A673 (cell line): ENCODE data around the gene MCF2L2. TPM values are rescaled to one million over a fixed set of nuclear protein-coding genes. Genes with fewer than 3 reads are reported as not detected.

Experiments
- BruUV-seq: library from RNA; stranded (reverse); fragments of 400-500 nt; replicated peaks from 2 replicates; lab custom pipeline; 2021; lab: Mats Ljungman, UMichigan
- CTCF ChIA-PET: fragments of 300-600 bp; sonication (Branson Sonifier 250); formaldehyde crosslinking; loops from one replicate; lab custom pipeline; 2022; ENCODE audit warnings: antibody characterized with exemption; lab: Charles Lee
- POLR2A ChIA-PET: fragments of 300-600 bp; sonication (Branson Sonifier 250); formaldehyde crosslinking; loops from one replicate; lab custom pipeline; 2022; ENCODE audit warnings: antibody characterized with exemption; ENCODE audit not compliant: low non-redundant PET; lab: Charles Lee
- DNase-seq: peaks from one replicate; pipeline ENCODE4 v3.0.0-alpha.2; 2015; ENCODE audit warnings: low spot score
- H3K27ac ChIP-seq: fragments of 200-600 bp; sonication (generic); 2 replicates; pipeline ENCODE4 v1.5.1; 2016; ENCODE audit warnings: mixed run types, low read depth, mild to moderate bottlenecking, mixed read lengths, antibody characterized with exemption, low read length; ENCODE audit not compliant: poor library complexity, severe bottlenecking
- H3K27me3 ChIP-seq: fragments of 200-600 bp; sonication (generic); replicated peaks from 2 replicates; pipeline ENCODE4 v1.6.1; 2017; ENCODE audit warnings: mixed run types, low read depth, mild to moderate bottlenecking, mixed read lengths, antibody characterized with exemption, low read length; ENCODE audit not compliant: insufficient read depth, poor library complexity
- H3K36me3 ChIP-seq: fragments of 200-600 bp; sonication (generic); 2 replicates; pipeline ENCODE4 v1.6.1; 2016; ENCODE audit warnings: mixed run types, mild to moderate bottlenecking, mixed read lengths, antibody characterized with exemption, low read length; ENCODE audit not compliant: insufficient read depth, poor library complexity, severe bottlenecking
- H3K4me1 ChIP-seq: fragments of 200-600 bp; sonication (generic); 2 replicates; pipeline ENCODE4 v1.6.1; 2017; ENCODE audit warnings: mixed run types, mild to moderate bottlenecking, mixed read lengths, antibody characterized with exemption, low read length; ENCODE audit not compliant: insufficient read depth, poor library complexity, severe bottlenecking
- H3K4me3 ChIP-seq: fragments of 200-600 bp; sonication (generic); 2 replicates; pipeline ENCODE4 v1.5.1; 2016; ENCODE audit warnings: low read depth, mixed run types, mild to moderate bottlenecking, mixed read lengths, low read length; ENCODE audit not compliant: poor library complexity, severe bottlenecking
- H3K9me3 ChIP-seq: fragments of 200-600 bp; sonication (generic); 2 replicates; pipeline ENCODE4 v1.6.1; 2016; ENCODE audit warnings: mixed run types, low read depth, mild to moderate bottlenecking, mixed read lengths, antibody characterized with exemption, low read length; ENCODE audit not compliant: poor library complexity, severe bottlenecking
- EZH2 ChIP-seq: fragments of 200-600 bp; sonication (generic); IDR thresholded peaks from 2 replicates; pipeline ENCODE4 v1.6.1; 2017; ENCODE audit warnings: borderline replicate concordance, low read depth, mild to moderate bottlenecking, mixed read lengths, antibody characterized with exemption, low read length; ENCODE audit not compliant: poor library complexity, severe bottlenecking
- intact Hi-C: fragments of 100-400 bp; cut with micrococcal nuclease; formaldehyde crosslinking; loops from one replicate; pipeline ENCODE4 v1.10.0; 2022; ENCODE audit not compliant: unreplicated experiment
- total RNA-seq: library from RNA; stranded (reverse); gene quantifications from 2 replicates; pipeline ENCODE4 v1.2.3, GENCODE V29; 2021
- TF ChIP-seq, protein P1 (sequence below): fragments of 300-800, 200-600 bp; sonication (generic); conservative IDR thresholded peaks from 2 replicates; pipeline ENCODE4 v1.5.1; 2017; ENCODE audit warnings: low read depth, mild to moderate bottlenecking, antibody characterized with exemption, low read length, moderate library complexity, mixed read lengths

MCF2L2 gene
- total RNA-seq, 1 experiment from 2014 or later = not detected

DNA sequence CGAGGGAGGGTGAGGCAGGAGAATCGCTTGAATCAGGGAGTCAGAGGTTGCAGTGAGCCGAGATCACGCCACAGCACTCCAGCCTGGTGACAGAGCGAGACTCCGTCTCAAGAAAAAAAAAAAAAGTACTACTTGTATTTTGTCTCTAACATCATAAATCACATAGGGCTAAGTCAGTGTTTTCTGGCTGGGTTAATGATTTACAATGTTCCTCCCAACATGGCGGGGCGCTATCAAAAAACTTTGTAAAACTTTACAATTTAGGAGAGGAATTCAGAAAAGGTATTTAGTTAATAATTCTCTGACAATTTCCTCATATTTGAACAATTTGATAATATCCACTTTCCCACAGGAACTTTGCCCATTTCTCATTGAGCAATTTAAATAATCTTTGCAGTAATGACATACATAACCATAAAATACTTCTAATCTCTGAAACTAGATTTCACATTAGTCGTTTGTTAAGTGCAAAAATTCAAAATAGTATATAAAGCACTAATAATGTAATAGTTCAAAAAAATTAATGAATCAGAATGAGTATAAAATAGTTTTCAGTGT, 202.0 kb downstream of the MCF2L2 start:
- Histone ChIP-seq H3K27me3 (no peaks in the 10 kb centered on the region), H3K9me3 (no peaks in the 10 kb centered on the region), H3K4me1 (no peaks in the 10 kb centered on the region), H3K36me3 (no peaks in the 10 kb centered on the region), H3K4me3 (no peak overlapping the region), H3K27ac (no peak overlapping the region)
- intact Hi-C loops = no loop called here
- TF ChIP-seq, protein P1, sequence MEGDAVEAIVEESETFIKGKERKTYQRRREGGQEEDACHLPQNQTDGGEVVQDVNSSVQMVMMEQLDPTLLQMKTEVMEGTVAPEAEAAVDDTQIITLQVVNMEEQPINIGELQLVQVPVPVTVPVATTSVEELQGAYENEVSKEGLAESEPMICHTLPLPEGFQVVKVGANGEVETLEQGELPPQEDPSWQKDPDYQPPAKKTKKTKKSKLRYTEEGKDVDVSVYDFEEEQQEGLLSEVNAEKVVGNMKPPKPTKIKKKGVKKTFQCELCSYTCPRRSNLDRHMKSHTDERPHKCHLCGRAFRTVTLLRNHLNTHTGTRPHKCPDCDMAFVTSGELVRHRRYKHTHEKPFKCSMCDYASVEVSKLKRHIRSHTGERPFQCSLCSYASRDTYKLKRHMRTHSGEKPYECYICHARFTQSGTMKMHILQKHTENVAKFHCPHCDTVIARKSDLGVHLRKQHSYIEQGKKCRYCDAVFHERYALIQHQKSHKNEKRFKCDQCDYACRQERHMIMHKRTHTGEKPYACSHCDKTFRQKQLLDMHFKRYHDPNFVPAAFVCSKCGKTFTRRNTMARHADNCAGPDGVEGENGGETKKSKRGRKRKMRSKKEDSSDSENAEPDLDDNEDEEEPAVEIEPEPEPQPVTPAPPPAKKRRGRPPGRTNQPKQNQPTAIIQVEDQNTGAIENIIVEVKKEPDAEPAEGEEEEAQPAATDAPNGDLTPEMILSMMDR = no peak
- no peak for TF ChIP-seq EZH2
- POLR2A ChIA-PET = no interaction called here
- DNase-seq = no peak
- CTCF ChIA-PET = no interaction called here
- BruUV-seq = no TSS peak

DNA sequence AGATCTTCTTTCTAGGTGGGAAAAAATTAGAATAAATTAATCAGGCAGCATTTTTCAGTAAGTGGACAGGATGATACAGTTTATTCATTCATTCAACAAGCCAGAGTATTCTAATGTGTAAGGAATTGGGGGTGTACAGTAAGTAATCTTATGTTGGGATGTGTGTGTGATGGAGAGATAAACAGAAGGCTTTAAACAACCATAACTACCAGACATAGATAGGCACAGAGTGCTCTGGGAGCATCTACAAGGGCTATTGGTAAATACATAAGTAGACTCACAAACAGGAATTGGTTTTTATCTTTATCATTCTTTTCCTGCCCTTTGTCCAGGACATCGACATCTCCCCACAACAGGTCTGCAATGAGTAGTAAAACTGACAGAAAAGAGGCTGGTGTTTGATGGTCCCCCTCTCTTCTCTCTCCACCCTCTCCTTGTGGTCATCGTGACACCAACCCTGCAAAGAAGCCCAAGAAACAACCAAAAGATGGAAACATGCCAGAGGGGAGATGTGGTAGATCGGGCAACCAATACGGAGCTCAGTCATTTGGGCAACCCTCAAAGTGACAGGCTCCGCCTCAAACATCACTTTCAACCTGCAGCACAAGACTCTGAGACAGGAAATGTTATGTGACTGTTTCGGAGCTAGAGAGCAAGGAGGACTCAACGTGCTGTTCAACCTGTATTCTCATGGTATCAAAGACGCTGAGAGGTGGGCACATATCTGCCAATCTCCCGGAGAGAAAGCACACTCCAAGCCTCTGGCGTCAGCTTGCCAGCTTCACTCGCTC, 204.0 kb downstream of the MCF2L2 start:
- no peaks in the 10 kb centered on the region for H3K4me1 ChIP-seq
- BruUV-seq = no TSS peak
- H3K9me3 ChIP-seq = no peaks in the 10 kb centered on the region
- no peaks in the 10 kb centered on the region for H3K27me3 ChIP-seq
- TF ChIP-seq, protein P1 = no peak
- TF ChIP-seq EZH2 = no peak
- H3K27ac ChIP-seq = no peak overlapping the region
- CTCF ChIA-PET = no interaction called here
- intact Hi-C loops = no loop called here
- no peaks in the 10 kb centered on the region for H3K36me3 ChIP-seq
- POLR2A ChIA-PET = no interaction called here
- no peak overlapping the region for H3K4me3 ChIP-seq
- DNase-seq = no peak

- no peak overlapping the region for H3K4me3 ChIP-seq
- no peak for DNase-seq
- no peaks in the 10 kb centered on the region for H3K27me3 ChIP-seq
- TF ChIP-seq, protein P1 = no peak
- no peak for TF ChIP-seq EZH2
- ChIA-PET POLR2A (interaction anchor here (0.8 kb wide), 1 partner anchor 107 kb away, joined by 3 read pairs; no protein-coding TSS in a partner anchor), CTCF (no interaction called here)
- H3K4me1 ChIP-seq = no peaks in the 10 kb centered on the region
- H3K27ac ChIP-seq = no peak overlapping the region
- no TSS peak for BruUV-seq
- no peaks in the 10 kb centered on the region for H3K9me3 ChIP-seq
- intact Hi-C loops = no loop called here
- H3K36me3 ChIP-seq = no peaks in the 10 kb centered on the region
Measured at GRCh38 chr3:183222631-183223235, 205.7 kb downstream of the MCF2L2 start.
